ENCODE measurements around the gene ATXN7L1.

Gene ATXN7L1

GRCh38 chr7:105677817-105678573 is 198.4 kb downstream of the ATXN7L1 start:
- DNase-seq (ENCODE audit: low read depth, low spot score), result no peak
- in situ Hi-C loops (cut with HindIII; ENCODE audit: low sequenced_read_pairs), result no loop called here
- TF ChIP-seq CTCF (IDR thresholded peaks at IDR 0.05; ENCODE audit: low read depth, low read length), result no peak
- H3K4me3 ChIP-seq (ENCODE audit: low read depth, low read length), result no peak overlapping the region

GRCh38 chr7:105677410-105677730 is 199.0 kb downstream of the ATXN7L1 start:
- DNase-seq (ENCODE audit: low read depth, low spot score), result no peak
- H3K4me3 ChIP-seq (ENCODE audit: low read depth, low read length), result no peak overlapping the region
- no peak for TF ChIP-seq CTCF (IDR thresholded peaks at IDR 0.05; ENCODE audit: low read depth, low read length)
- in situ Hi-C loops (cut with HindIII; ENCODE audit: low sequenced_read_pairs), result no loop called here

GRCh38 chr7:105675934-105676371 is 200.4 kb downstream of the ATXN7L1 start:
- TF ChIP-seq CTCF (IDR thresholded peaks at IDR 0.05; ENCODE audit: low read depth, low read length), result no peak
- no peak overlapping the region for H3K4me3 ChIP-seq (ENCODE audit: low read depth, low read length)
- in situ Hi-C loops (cut with HindIII; ENCODE audit: low sequenced_read_pairs), result no loop called here
- no peak for DNase-seq (ENCODE audit: low read depth, low spot score)

GRCh38 chr7:105674200-105674920 is 202.0 kb downstream of the ATXN7L1 start:
- H3K4me3 ChIP-seq (ENCODE audit: low read depth, low read length), result no peak overlapping the region
- no peak for TF ChIP-seq CTCF (IDR thresholded peaks at IDR 0.05; ENCODE audit: low read depth, low read length)
- in situ Hi-C loops (cut with HindIII; ENCODE audit: low sequenced_read_pairs), result no loop called here
- no peak for DNase-seq (ENCODE audit: low read depth, low spot score)

- no peak for DNase-seq (ENCODE audit: low read depth, low spot score)
- in situ Hi-C loops (cut with HindIII; ENCODE audit: low sequenced_read_pairs), result no loop called here
- no peak overlapping the region for H3K4me3 ChIP-seq (ENCODE audit: low read depth, low read length)
- TF ChIP-seq CTCF (IDR thresholded peaks at IDR 0.05; ENCODE audit: low read depth, low read length), result no peak
Observed at GRCh38 chr7:105673367-105674084, 202.9 kb downstream of the ATXN7L1 start.

GRCh38 chr7:105672801-105673200 is 203.6 kb downstream of the ATXN7L1 start:
- no peak for TF ChIP-seq CTCF (IDR thresholded peaks at IDR 0.05; ENCODE audit: low read depth, low read length)
- H3K4me3 ChIP-seq (ENCODE audit: low read depth, low read length), result no peak overlapping the region
- DNase-seq (ENCODE audit: low read depth, low spot score), result no peak
- in situ Hi-C loops (cut with HindIII; ENCODE audit: low sequenced_read_pairs), result no loop called here

Measured in astrocyte of the spinal cord (primary cell).